ENCODE results near the gene TRPM5.
A peak's percentile ranks its signal among the peaks of the same experiment; 100 is the strongest.

The TRPM5 gene

GRCh38 chr11:2463766-2464277 is 19.5 kb upstream of the TRPM5 start:
- H3K4me2 ChIP-seq (ENCODE audit: low read depth, low read length, poor library complexity, severe bottlenecking): peak overlapping the region; percentile 46

GRCh38 chr11:2462986-2463765 is 18.9 kb upstream of the TRPM5 start:
- Histone ChIP-seq H3K27me3 (ENCODE audit: low read length) (no peaks in the 10 kb centered on the region), H3K9ac (ENCODE audit: low read length) (peak overlapping the region; percentile 22), H3K9me3 (ENCODE audit: insufficient read depth, low read length) (no peaks in the 10 kb centered on the region), H3K79me2 (ENCODE audit: insufficient read depth, low read length) (no peaks in the 10 kb centered on the region), H3F3A (ENCODE audit: insufficient read depth) (peaks cover 41% of the 10 kb centered on the region), H3K9me2 (replicated peaks; ENCODE audit: insufficient read depth, low read length) (no peaks in the 10 kb centered on the region), H3K4me2 (ENCODE audit: low read depth, low read length, poor library complexity, severe bottlenecking) (peak overlapping the region; percentile 46), H2AFZ (ENCODE audit: low read depth, low read length, severe bottlenecking) (no peak overlapping the region), H3K27ac (ENCODE audit: low read depth, low read length) (peak overlapping the region; percentile 95), H4K20me1 (ENCODE audit: low read depth, low read length) (no peaks in the 10 kb centered on the region), H3K36me3 (ENCODE audit: low read length) (no peaks in the 10 kb centered on the region), H3K4me3 (ENCODE audit: insufficient read depth, low read length, poor library complexity, severe bottlenecking) (peak overlapping the region; percentile 7)
- TF ChIP-seq CTCF (IDR thresholded peaks at IDR 0.05; ENCODE audit: insufficient read depth, low read length, poor library complexity, severe bottlenecking) (no peak), EZH2phosphoT487 (conservative IDR thresholded peaks at IDR 0.05; ENCODE audit: low read length) (0 out of 2 replicates have a peak, but pooled peaks have one; percentile 55)

More at GRCh38 chr11:2463766-2464277, 19.5 kb upstream of the TRPM5 start:
- Histone ChIP-seq H3K27ac (ENCODE audit: low read depth, low read length) (peak overlapping the region; percentile 95), H3K79me2 (ENCODE audit: insufficient read depth, low read length) (no peaks in the 10 kb centered on the region), H3K9me3 (ENCODE audit: insufficient read depth, low read length) (no peaks in the 10 kb centered on the region), H4K20me1 (ENCODE audit: low read depth, low read length) (no peaks in the 10 kb centered on the region), H3F3A (ENCODE audit: insufficient read depth) (peaks cover 37% of the 10 kb centered on the region), H2AFZ (ENCODE audit: low read depth, low read length, severe bottlenecking) (no peak overlapping the region), H3K9me2 (replicated peaks; ENCODE audit: insufficient read depth, low read length) (no peaks in the 10 kb centered on the region), H3K36me3 (ENCODE audit: low read length) (no peaks in the 10 kb centered on the region), H3K4me3 (ENCODE audit: insufficient read depth, low read length, poor library complexity, severe bottlenecking) (no peak overlapping the region), H3K9ac (ENCODE audit: low read length) (no peak overlapping the region), H3K27me3 (ENCODE audit: low read length) (no peaks in the 10 kb centered on the region)
- TF ChIP-seq CTCF (IDR thresholded peaks at IDR 0.05; ENCODE audit: insufficient read depth, low read length, poor library complexity, severe bottlenecking): no peak
- no peak for TF ChIP-seq EZH2phosphoT487 (conservative IDR thresholded peaks at IDR 0.05; ENCODE audit: low read length)

- no peaks in the 10 kb centered on the region for H3K9me3 ChIP-seq (ENCODE audit: insufficient read depth, low read length)
- no peaks in the 10 kb centered on the region for H3K79me2 ChIP-seq (ENCODE audit: insufficient read depth, low read length)
- peak overlapping the region; percentile 46 for H3K4me2 ChIP-seq (ENCODE audit: low read depth, low read length, poor library complexity, severe bottlenecking)
- H3K9me2 ChIP-seq (replicated peaks; ENCODE audit: insufficient read depth, low read length): no peaks in the 10 kb centered on the region
- H3F3A ChIP-seq (ENCODE audit: insufficient read depth): peaks cover 41% of the 10 kb centered on the region
- peak overlapping the region; percentile 95 for H3K27ac ChIP-seq (ENCODE audit: low read depth, low read length)
- no peaks in the 10 kb centered on the region for H3K36me3 ChIP-seq (ENCODE audit: low read length)
- peak overlapping the region; percentile 22 for H3K9ac ChIP-seq (ENCODE audit: low read length)
- H3K27me3 ChIP-seq (ENCODE audit: low read length): no peaks in the 10 kb centered on the region
- peak overlapping the region; percentile 7 for H3K4me3 ChIP-seq (ENCODE audit: insufficient read depth, low read length, poor library complexity, severe bottlenecking)
- no peak for TF ChIP-seq EZH2phosphoT487 (conservative IDR thresholded peaks at IDR 0.05; ENCODE audit: low read length)
- TF ChIP-seq CTCF (IDR thresholded peaks at IDR 0.05; ENCODE audit: insufficient read depth, low read length, poor library complexity, severe bottlenecking): no peak
- no peaks in the 10 kb centered on the region for H4K20me1 ChIP-seq (ENCODE audit: low read depth, low read length)
- no peak overlapping the region for H2AFZ ChIP-seq (ENCODE audit: low read depth, low read length, severe bottlenecking)
These were observed 18.2 kb upstream of the TRPM5 start for GRCh38 chr11:2462543-2462985.

All from SU-DHL-6 (cell line).